Left colon (tissue), 2 donors: ENCODE data around the gene DLX3. TPM values are rescaled to one million over a fixed set of nuclear protein-coding genes. Genes with fewer than 3 reads are reported as not detected.
"Not testable (repeated sequence)": the region's sequence is repeated elsewhere in the genome, so short reads cannot be mapped to it uniquely, and the experiment has no call there.

ENCODE experiments used
- ATAC-seq: fragments of 200-7000 bp; cut with Tn5 transposase; one replicate; pipeline ENCODE4 v1.9.1; 2020; ENCODE audit warnings: mild to moderate bottlenecking, moderate library complexity
- DNase-seq, 2 donors: peaks; one replicate each; pipeline ENCODE4 v3.0.0-alpha.2; 2020
- intact Hi-C, 2 donors: fragments of 100-400 bp; cut with DNase I in 1 of 2; cut with micrococcal nuclease in 1 of 2; formaldehyde crosslinking; loops; one replicate each; pipeline versions ENCODE4 v1.11.2 to v1.14.0; 2022; cut with DNase I, micrococcal nuclease
- long read RNA-seq: library from polyadenylated mRNA; unstranded; transcript quantifications from one replicate; pipeline ENCODE4 v2.0.0, GENCODE V29; 2021
- total RNA-seq, 2 donors: library from RNA; stranded (reverse); fragmentation: NEBNext Ultra II Directional; extraction: Animal tissue kit (Norgen Biotek cat#: 25700); gene quantifications; one replicate each; pipeline ENCODE4 v1.2.1, GENCODE V29; 2021
- donor health status: DM: no; HTN: no; CAD: no.
- donor health status: DM: yes; HTN: yes; CAD: no.

The DLX3 gene
- not detected for total RNA-seq
- long read RNA-seq: 0 reads

- ATAC-seq (peak; percentile 67), DNase-seq (peak; percentile 61 to 70)
- intact Hi-C loops: loop anchor here (5.0 kb wide), 2 partner anchors 118 to 133 kb away; no protein-coding TSS in a partner anchor
Measured at GRCh38 chr17:49995055-49995738, at the start of gene DLX3. Gene DLX3, minus strand, starts transcription at chr17:49995224. Its CDS starts 226 bp downstream, at chr17:49994998.

GRCh38 chr17:50044483-50044882 is 49.5 kb upstream of the DLX3 start:
- DNase-seq (no peak), ATAC-seq (no peak)
- intact Hi-C loops: no loop called here

- DNase-seq (peak; percentile 56 to 65), ATAC-seq (peak; percentile 83)
- intact Hi-C loops: no loop called here
Measured at GRCh38 chr17:50043290-50044148, 48.5 kb upstream of the DLX3 start.

- intact Hi-C loops: no loop called here
- ATAC-seq (no peak), DNase-seq (no peak)
Measured at GRCh38 chr17:50042211-50042610, 47.2 kb upstream of the DLX3 start.

GRCh38 chr17:50040496-50040895 is 45.5 kb upstream of the DLX3 start:
- intact Hi-C loops, DNase-seq, ATAC-seq: not testable (repeated sequence)

- ATAC-seq: no peak
- intact Hi-C loops: no loop called here
- DNase-seq: no peak
Measured at GRCh38 chr17:50039058-50039457, 44.0 kb upstream of the DLX3 start.

GRCh38 chr17:50037321-50038107 is 42.5 kb upstream of the DLX3 start:
- DNase-seq: peak; percentile 34 to 71
- intact Hi-C loops: no loop called here
- peak; percentile 43 for ATAC-seq

GRCh38 chr17:50036455-50037261 is 41.6 kb upstream of the DLX3 start:
- ATAC-seq (peak; percentile 47), DNase-seq (no peak)
- intact Hi-C loops: no loop called here

- intact Hi-C loops: no loop called here
- ATAC-seq (peak; percentile 20), DNase-seq (no peak)
Measured at GRCh38 chr17:50035945-50036344, 40.9 kb upstream of the DLX3 start.

GRCh38 chr17:50035421-50035879 is 40.4 kb upstream of the DLX3 start:
- intact Hi-C loops: no loop called here
- no peak for ATAC-seq
- DNase-seq: no peak

GRCh38 chr17:50034498-50035364 is 39.7 kb upstream of the DLX3 start:
- ATAC-seq (no peak), DNase-seq (no peak)
- intact Hi-C loops: no loop called here

- intact Hi-C loops: no loop called here
- ATAC-seq (no peak), DNase-seq (no peak)
Measured at GRCh38 chr17:50033316-50033715, 38.3 kb upstream of the DLX3 start.

- ATAC-seq (no peak), DNase-seq (no peak)
- intact Hi-C loops: loop anchor here in 1 of 2 donors (5.0 kb wide), 1 partner anchor 38 kb away; no protein-coding TSS in a partner anchor
Measured at GRCh38 chr17:50029185-50029584, 34.2 kb upstream of the DLX3 start.

- DNase-seq (no peak), ATAC-seq (no peak)
- intact Hi-C loops: loop anchor here in 1 of 2 donors (5.0 kb wide), 1 partner anchor 39 kb away; no protein-coding TSS in a partner anchor
Measured at GRCh38 chr17:50028736-50029120, 33.7 kb upstream of the DLX3 start.

- DNase-seq (no peak), ATAC-seq (no peak)
- intact Hi-C loops: loop anchor here in 1 of 2 donors (2.0 to 5.0 kb wide), 2 partner anchors 39 to 59 kb away; no protein-coding TSS in a partner anchor
Measured at GRCh38 chr17:50027881-50028735, 33.1 kb upstream of the DLX3 start.

GRCh38 chr17:50027172-50027880 is 32.3 kb upstream of the DLX3 start:
- intact Hi-C loops: loop anchor here in 1 of 2 donors (2.0 to 5.0 kb wide), 2 partner anchors 40 to 59 kb away; no protein-coding TSS in a partner anchor
- DNase-seq: peak; percentile 49 to 61
- ATAC-seq: peak; percentile 42
